OCI-LY1 (cell line): Measurements from ENCODE around the gene MAP3K21.

ENCODE experiments used
- EZH2 ChIP-seq: fragments of 200-600 bp; sonication (generic), shearing (Covaris generic); IDR thresholded peaks from 2 replicates; pipeline ENCODE4 v1.8.0; 2017; ENCODE audit warnings: borderline replicate concordance, mixed run types, mild to moderate bottlenecking, antibody characterized with exemption, low read length, moderate library complexity, mixed read lengths
- TF ChIP-seq, protein P1 (sequence below): fragments of 200-600 bp; sonication (generic), shearing (Covaris generic); IDR thresholded peaks from 2 replicates; pipeline ENCODE4 v1.5.1; 2017; ENCODE audit warnings: mild to moderate bottlenecking, antibody characterized with exemption, low read length, moderate library complexity, mixed read lengths

DNA sequence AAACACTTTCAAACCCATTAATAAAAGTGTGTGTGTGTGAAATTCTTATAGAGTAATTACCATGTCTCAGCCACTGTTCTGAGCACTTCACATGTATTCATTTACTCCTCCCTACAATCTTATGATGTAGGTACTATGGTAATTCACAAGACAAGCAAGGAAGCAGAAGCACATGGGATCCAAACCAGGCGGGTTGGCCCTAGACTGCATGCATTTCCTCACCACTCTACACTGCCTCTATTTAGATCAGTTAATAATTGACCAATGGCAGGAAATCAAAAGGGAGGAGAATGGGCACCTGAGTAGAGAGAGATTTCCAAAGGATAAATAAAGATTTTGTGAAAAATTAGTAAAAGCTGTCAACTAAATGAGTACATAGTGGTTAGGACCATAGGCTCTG lies 15.7 kb downstream of the MAP3K21 start:
- TF ChIP-seq, protein P1, sequence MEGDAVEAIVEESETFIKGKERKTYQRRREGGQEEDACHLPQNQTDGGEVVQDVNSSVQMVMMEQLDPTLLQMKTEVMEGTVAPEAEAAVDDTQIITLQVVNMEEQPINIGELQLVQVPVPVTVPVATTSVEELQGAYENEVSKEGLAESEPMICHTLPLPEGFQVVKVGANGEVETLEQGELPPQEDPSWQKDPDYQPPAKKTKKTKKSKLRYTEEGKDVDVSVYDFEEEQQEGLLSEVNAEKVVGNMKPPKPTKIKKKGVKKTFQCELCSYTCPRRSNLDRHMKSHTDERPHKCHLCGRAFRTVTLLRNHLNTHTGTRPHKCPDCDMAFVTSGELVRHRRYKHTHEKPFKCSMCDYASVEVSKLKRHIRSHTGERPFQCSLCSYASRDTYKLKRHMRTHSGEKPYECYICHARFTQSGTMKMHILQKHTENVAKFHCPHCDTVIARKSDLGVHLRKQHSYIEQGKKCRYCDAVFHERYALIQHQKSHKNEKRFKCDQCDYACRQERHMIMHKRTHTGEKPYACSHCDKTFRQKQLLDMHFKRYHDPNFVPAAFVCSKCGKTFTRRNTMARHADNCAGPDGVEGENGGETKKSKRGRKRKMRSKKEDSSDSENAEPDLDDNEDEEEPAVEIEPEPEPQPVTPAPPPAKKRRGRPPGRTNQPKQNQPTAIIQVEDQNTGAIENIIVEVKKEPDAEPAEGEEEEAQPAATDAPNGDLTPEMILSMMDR = no peak
- TF ChIP-seq EZH2 = no peak
